GM19193 (cell line): ENCODE measurements around the gene MRPS33.

Experiments used
- POLR2A ChIP-seq: IDR thresholded peaks from 4 replicates; pipeline ENCODE4 v1.6.1; 2011; ENCODE audit not compliant: insufficient read depth, insufficient read length; ENCODE audit errors: extremely low read depth

MRPS33 gene

GRCh38 chr7:141013345-141013715, 1.4 kb downstream of the MRPS33 start:
- TF ChIP-seq POLR2A: no peak

DNA sequence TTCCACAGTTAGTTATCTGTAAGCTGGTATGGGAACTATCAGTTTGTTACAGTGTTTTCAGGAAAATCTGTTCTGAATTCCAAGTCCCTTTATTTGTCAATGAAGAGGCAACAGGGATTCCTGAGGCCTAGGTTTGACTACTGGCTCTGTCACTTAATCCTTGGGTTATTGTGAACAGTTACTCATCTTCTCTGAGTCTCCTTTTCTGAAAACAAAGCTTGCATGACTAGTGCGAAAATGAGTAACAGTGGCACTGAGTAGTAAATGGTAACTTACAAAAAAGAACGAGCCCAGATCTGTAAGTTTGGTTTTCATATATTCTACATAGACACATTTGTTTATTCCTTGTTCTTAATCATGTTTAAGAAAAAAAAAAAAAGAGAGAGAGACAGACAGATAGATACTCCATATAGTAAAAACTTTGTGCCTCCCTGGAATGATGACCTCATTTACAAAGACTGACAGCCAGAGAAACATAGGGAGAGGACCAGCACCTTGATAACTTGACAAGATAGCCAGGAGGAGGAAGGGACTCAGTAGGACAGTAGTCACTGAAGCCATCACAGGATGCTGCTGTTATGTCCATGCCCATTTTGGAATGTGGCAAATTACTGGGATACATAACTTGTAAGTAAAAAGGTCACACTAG, 1.9 kb downstream of the MRPS33 start:
- no peak for TF ChIP-seq POLR2A

DNA sequence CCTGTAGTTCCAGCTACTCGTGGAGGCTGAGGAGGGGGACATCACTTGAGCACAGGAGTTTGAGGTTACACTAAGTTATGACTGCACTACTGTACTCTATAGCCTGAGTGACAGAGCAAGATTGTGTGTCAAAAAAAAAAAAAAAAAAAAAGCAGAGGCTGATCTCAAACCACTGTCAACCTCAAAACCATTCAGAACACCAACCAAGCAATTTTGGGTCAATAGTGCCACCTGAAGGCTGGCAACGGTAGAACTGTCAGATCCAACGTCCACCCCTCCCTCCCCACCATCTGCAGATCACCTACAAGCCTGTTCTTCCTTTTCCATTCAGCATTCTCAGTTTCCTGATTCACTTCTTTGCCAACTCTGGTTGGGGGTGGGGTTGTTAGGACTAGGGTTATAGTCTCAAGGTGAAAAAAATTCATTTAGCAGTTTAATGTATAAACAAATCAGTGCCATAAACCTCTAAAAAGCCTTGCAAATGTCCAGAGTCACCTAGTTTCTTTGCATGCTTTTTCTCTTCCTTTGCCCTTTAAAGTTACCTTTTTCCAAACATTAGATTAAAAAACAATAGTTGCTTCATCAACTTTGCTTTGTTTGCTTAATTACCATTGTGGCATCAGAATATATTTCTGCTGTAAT, 2.6 kb downstream of the MRPS33 start:
- TF ChIP-seq POLR2A: no peak

DNA sequence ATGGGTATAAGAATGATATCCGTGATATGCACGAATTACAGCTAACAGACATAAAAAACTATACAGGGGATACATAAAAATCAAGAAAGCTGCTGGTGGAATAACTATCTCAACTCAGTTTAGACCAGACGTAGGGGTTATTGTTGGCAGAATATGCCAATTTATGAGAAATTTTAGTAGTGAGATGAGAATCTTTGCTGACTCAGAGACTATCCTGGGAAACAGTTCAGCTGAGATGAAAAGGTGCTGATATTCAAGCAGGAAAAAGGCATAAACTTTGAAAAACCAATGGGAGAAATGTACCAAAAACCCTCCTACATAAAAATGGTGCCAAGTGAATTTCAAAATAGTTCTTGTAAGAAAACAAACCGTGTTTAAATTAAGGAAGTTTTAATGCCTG, 3.3 kb downstream of the MRPS33 start:
- TF ChIP-seq POLR2A: no peak

DNA sequence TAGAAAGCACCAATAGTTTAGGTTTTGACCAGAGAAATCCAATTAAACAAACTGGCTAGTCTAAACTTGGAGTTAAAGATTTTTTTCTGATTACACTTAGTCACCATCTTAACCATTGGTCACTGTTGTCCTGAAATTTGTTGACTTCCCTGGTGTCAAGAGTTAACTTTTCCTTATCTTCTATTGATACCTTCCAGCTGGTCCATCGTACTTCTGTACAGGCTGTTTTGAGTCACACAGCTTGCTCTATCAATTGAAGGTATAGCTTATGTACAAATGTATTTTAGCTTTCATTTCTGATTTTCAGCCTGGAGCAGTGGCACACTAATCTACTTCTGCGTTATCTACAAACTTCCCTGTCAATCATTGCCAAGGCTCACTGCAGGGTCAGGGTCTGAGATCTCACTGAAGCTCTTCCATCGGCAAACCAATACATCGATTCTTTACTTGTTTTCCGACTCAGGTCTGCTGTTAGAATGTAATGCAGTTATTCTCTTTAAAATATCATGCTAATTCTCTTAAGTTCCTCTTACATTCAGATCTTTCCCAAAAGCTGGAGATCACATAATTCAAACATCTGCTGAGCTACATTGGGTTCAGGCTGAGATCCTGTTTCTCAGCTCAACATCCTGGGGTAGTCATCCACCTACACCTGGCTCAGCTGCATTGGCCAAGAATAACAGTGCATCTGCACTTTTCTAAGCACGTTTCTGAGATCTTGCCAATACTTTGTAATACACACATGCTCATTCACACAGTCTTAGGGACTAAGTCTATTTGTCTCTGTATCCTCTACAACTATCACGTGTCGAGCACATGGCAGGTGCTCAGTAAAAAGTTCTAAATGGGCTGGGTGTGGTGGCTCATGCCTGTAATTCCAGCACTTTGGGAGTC, 11.3 kb downstream of the MRPS33 start:
- TF ChIP-seq POLR2A: no peak

DNA sequence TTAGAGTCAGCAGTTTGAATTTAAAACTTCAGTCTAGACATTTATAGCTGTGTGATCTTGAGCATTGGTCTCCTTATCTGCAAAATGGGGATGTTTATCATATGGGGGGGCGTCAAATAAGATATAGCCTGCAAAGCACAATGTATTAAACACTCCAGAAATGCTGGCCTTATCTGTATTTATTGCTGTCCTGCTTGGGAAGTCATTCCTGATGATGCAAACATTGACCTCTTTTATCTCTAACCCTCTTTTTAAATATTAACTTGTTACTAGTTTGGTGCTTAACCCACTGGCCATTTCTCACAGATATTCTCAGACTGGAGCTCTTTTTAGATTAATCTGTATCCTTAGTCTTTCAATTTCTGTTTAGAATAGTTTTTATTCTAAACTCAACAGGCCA, 13.2 kb downstream of the MRPS33 start:
- TF ChIP-seq POLR2A: no peak

- no peak for TF ChIP-seq POLR2A
Observed at GRCh38 chr7:141001122-141001521, 13.6 kb downstream of the MRPS33 start.

GRCh38 chr7:140998715-140999114, 16.0 kb downstream of the MRPS33 start:
- no peak for TF ChIP-seq POLR2A

DNA sequence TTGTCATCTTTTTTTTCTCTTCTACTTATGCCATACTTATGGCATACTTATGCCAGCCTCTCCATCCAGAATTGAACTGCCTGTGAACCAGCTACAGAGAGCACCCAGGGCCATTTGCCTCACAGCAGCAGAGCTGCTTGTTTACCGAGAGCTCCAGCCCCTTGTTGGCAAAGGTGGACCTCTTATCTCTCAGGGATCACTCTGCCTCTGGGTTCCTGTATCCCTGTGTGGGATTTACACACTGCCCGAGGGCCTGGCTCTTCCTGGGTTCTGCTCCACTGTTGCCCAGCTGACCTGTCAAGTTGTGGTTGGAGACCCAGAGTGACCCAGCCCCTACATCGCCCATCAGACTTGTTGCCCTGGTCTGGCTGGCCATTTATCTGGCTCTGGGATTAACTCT, 22.3 kb downstream of the MRPS33 start:
- TF ChIP-seq POLR2A: no peak

- no peak for TF ChIP-seq POLR2A
Observed at GRCh38 chr7:140990193-140990962, 24.4 kb downstream of the MRPS33 start.

GRCh38 chr7:140989068-140989467, 25.7 kb downstream of the MRPS33 start:
- no peak for TF ChIP-seq POLR2A

GRCh38 chr7:140983802-140984201, 30.9 kb downstream of the MRPS33 start:
- TF ChIP-seq POLR2A: no peak

GRCh38 chr7:140982508-140982907, 32.2 kb downstream of the MRPS33 start:
- TF ChIP-seq POLR2A: no peak

DNA sequence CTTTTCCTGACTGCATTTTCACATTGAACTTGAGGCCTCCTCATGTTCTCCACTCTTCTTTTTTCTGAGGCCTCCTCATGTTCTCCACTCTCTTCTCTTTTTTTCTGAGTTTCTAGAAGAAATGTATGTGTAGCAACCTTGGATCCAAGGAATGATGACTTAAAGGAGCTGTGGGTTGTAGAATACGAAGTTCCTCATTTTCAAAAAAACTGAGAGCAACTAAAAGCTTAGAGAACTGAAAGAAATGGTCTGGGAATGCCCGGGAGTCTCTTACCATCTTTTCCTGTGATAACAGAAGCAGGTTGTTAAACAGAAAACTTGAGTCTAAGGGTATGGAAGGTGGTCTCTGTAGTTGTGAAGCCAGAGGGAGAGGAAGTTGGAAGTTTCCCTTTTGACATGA, 32.8 kb downstream of the MRPS33 start:
- TF ChIP-seq POLR2A: no peak

DNA sequence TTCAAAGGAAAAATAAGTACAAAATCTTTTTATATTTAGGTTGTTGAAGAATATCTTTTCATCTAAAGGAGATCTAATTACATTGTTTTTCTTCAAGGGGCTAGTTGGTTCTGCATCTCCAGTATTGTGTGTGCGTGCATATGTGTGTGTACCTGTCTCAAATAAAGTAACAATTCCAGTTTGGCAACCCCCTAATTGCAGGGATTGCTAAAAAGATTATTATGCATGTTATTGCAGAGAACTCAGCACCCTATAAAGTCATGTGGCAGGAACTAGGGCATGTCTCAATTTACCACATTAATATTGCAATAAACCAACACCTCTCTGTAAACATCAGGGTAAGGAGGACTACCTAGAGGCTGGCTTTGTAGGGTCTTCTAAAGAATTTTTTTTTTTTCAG, 37.0 kb downstream of the MRPS33 start:
- TF ChIP-seq POLR2A: no peak

- no peak for TF ChIP-seq POLR2A
Observed at GRCh38 chr7:140972876-140973829, 41.6 kb downstream of the MRPS33 start.
